Measurements from ENCODE around the gene INKA2. TPM values are rescaled to one million over a fixed set of nuclear protein-coding genes. Genes with fewer than 3 reads are reported as not detected.

The INKA2 gene
- polyA plus RNA-seq, 1 experiment, result 2.7 TPM

- DNase-seq (ENCODE audit: low read depth, low spot score), result no peak
- ChIA-PET CTCF (interaction anchor here (0.6 to 4.6 kb wide), 29 partner anchors 9 to 305 kb away, joined by 3 to 48 read pairs (median 3); partner anchors contain the start of genes ADORA3, INKA2 and TMIGD3), POLR2A (interaction anchor here (0.7 to 1.4 kb wide), 3 partner anchors 16 to 292 kb away, joined by 3 to 4 read pairs (median 4); partner anchors contain the start of gene INKA2)
- peak overlapping the region; percentile 92 for H3K4me3 ChIP-seq (ENCODE audit: low read depth, low read length)
- H3K27ac ChIP-seq (ENCODE audit: low read depth, low read length), result peak overlapping the region; percentile 96
- no peaks in the 10 kb centered on the region for H3K27me3 ChIP-seq (ENCODE audit: control insufficient read depth, insufficient read depth, low read length)
- H3K9me3 ChIP-seq (ENCODE audit: control insufficient read depth, insufficient read depth, low read length), result no peaks in the 10 kb centered on the region; the same call in 1 of the 2 replicates
- TF ChIP-seq CTCF (IDR thresholded peaks at IDR 0.05; ENCODE audit: low read depth, low read length), result no peak
These were observed 15.8 kb upstream of the INKA2 start for GRCh38 chr1:111754984-111755330.

DNA sequence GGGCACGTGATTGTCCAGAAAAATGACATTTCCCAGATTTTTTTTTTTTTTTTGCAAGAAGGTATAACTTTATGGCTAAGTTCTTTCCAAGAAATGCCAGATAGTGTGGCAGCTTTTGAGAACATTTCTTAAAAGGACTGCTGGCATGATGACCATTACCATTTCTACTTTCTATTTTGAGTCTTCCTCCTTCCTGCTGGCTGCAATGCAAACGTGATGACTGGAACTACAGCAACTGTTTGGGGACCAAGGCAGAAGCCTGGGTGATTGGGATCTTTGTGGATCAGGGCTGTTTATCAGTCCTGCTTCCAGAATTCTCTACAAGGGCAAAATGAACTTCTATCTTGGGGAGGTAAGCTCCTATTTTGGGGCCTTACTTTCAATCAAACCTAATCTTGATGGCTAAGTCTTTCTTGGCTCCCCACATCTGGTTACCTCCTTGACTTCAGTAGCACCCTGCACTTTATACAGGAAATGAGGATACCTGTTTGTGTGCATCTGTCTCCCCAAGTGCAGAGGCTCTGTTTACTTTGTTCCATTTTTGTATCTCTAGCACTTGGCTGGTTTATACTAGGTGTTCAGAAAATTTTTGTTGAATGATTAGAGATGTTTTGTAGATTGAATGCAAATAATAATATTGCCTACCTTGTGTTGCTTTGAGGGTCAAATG is 12.8 kb upstream of the INKA2 start:
- POLR2A ChIA-PET, result no interaction called here
- Histone ChIP-seq H3K9me3 (ENCODE audit: control insufficient read depth, insufficient read depth, low read length) (no peaks in the 10 kb centered on the region; the same call in 1 of the 2 replicates), H3K27me3 (ENCODE audit: control insufficient read depth, insufficient read depth, low read length) (no peaks in the 10 kb centered on the region), H3K27ac (ENCODE audit: low read depth, low read length) (no peak overlapping the region), H3K4me3 (ENCODE audit: low read depth, low read length) (no peak overlapping the region)
- CTCF ChIA-PET, result interaction anchor here (0.7 to 8.2 kb wide), 7 partner anchors 15 to 604 kb away, joined by 4 to 105 read pairs (median 7); no protein-coding TSS in a partner anchor
- TF ChIP-seq CTCF (IDR thresholded peaks at IDR 0.05; ENCODE audit: low read depth, low read length), result no peak
- no peak for DNase-seq (ENCODE audit: low read depth, low spot score)

DNA sequence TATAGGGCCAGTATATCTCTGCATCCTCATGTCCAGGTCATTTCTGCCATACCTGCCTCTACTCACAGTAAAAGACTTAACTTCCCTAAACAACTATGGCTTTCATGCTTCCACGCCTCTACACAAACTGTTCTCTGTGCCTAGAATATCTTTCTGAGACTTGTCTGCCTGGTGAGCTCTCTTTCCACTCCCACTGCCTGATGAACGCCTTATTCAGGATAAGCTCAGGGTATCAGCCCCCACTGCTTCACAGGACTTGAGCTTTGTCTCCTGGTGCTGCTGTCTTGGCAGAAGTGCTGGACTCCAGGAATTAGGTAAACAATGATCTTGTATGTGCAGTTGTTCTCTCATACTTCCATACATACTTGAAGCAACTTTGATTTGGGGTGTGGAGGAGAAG is 11.7 kb upstream of the INKA2 start:
- CTCF ChIA-PET, result interaction anchor here (1.1 to 8.2 kb wide), 7 partner anchors 10 to 270 kb away, joined by 3 to 105 read pairs (median 7); no protein-coding TSS in a partner anchor
- Histone ChIP-seq H3K27me3 (ENCODE audit: control insufficient read depth, insufficient read depth, low read length) (no peaks in the 10 kb centered on the region), H3K27ac (ENCODE audit: low read depth, low read length) (no peak overlapping the region), H3K4me3 (ENCODE audit: low read depth, low read length) (no peak overlapping the region), H3K9me3 (ENCODE audit: control insufficient read depth, insufficient read depth, low read length) (no peaks in the 10 kb centered on the region; the same call in 1 of the 2 replicates)
- no peak for TF ChIP-seq CTCF (IDR thresholded peaks at IDR 0.05; ENCODE audit: low read depth, low read length)
- DNase-seq (ENCODE audit: low read depth, low spot score), result no peak
- POLR2A ChIA-PET, result no interaction called here

DNA sequence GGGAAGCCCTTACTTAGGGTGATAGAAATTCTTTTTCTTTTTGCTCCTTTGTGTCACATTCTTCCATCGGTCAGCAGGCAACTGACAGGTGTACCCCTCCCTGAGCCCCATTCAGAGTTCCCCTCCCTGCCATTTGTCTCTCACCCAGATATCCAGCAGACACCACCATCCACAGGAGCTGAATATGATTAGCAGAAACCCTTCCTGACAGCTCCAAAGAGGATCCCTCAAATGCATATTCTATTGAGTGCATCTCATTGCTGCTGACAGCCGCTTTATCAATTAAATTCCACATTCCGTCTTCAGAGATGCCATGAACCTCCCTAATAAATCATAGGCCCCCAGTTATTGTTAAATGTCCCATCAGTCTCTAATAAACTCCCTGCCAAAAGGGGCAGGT is 10.4 kb upstream of the INKA2 start:
- TF ChIP-seq CTCF (IDR thresholded peaks at IDR 0.05; ENCODE audit: low read depth, low read length), result no peak

DNA sequence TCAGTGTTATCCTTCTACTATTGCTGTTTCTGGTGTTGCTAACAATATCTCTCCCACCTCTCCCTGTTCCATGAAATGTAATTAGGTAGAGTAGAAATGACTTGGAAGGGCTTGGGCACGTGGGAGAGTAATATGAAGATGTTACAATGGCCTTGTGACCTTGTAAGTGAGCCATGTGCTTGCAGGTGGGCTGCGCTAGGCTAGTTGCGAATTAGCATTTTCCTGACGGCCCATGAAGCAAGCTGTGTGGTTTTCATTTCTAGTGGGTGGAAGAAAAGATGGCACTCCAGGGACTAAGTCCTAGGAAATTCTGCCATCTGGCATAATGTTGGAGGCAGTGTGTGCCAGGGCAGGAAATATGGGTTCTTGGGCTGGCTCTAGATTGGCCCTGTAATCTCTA is 8.8 kb upstream of the INKA2 start:
- ChIA-PET CTCF (interaction anchor here (1.0 to 8.2 kb wide), 13 partner anchors 11 to 276 kb away, joined by 3 to 105 read pairs (median 7); no protein-coding TSS in a partner anchor), POLR2A (no interaction called here)
- Histone ChIP-seq H3K4me3 (ENCODE audit: low read depth, low read length) (no peak overlapping the region), H3K27me3 (ENCODE audit: control insufficient read depth, insufficient read depth, low read length) (no peaks in the 10 kb centered on the region), H3K9me3 (ENCODE audit: control insufficient read depth, insufficient read depth, low read length) (no peaks in the 10 kb centered on the region), H3K27ac (ENCODE audit: low read depth, low read length) (no peak overlapping the region)
- no peak for TF ChIP-seq CTCF (IDR thresholded peaks at IDR 0.05; ENCODE audit: low read depth, low read length)
- no peak for DNase-seq (ENCODE audit: low read depth, low spot score)

More for the DNA sequence above, 10.4 kb upstream of the INKA2 start:
- POLR2A ChIA-PET, result interaction anchor here (0.8 kb wide), 1 partner anchor 35 kb away, joined by 8 read pairs; no protein-coding TSS in a partner anchor
- DNase-seq (ENCODE audit: low read depth, low spot score), result no peak
- no peak overlapping the region for H3K4me3 ChIP-seq (ENCODE audit: low read depth, low read length)
- H3K27ac ChIP-seq (ENCODE audit: low read depth, low read length), result no peak overlapping the region
- CTCF ChIA-PET, result interaction anchor here (0.8 to 8.2 kb wide), 4 partner anchors 20 to 267 kb away, joined by 4 to 105 read pairs (median 20); no protein-coding TSS in a partner anchor
- H3K27me3 ChIP-seq (ENCODE audit: control insufficient read depth, insufficient read depth, low read length), result no peaks in the 10 kb centered on the region
- no peaks in the 10 kb centered on the region for H3K9me3 ChIP-seq (ENCODE audit: control insufficient read depth, insufficient read depth, low read length)
